Liver (tissue), 9 donors: ENCODE data around the gene COMMD1. TPM values are rescaled to one million over a fixed set of nuclear protein-coding genes. Genes with fewer than 3 reads are reported as not detected.

ENCODE experiments used
- DNase-seq: peaks from one replicate; pipeline ENCODE4 v3.0.0-alpha.2; 2017; ENCODE audit warnings: low spot score
- H3K27ac ChIP-seq, 2 donors: one replicate each; pipeline ENCODE4 v1.7.0; 2013; ENCODE audit warnings: inconsistent platforms in 2 of 2, low read length in 2 of 2, control low read depth in 1 of 2, low read depth in 1 of 2, mild to moderate bottlenecking in 1 of 2
- H3K27me3 ChIP-seq, 4 donors: one replicate each; pipeline versions ENCODE4 v1.6.1 to v1.7.0; 2013; ENCODE audit warnings: low read length in 3 of 4, inconsistent platforms in 1 of 4, mild to moderate bottlenecking in 1 of 4, moderate library complexity in 1 of 4; ENCODE audit not compliant: control insufficient read depth in 4 of 4, insufficient read depth in 4 of 4
- H3K36me3 ChIP-seq, 4 donors: one replicate each; pipeline versions ENCODE4 v1.6.1 to v1.7.0; 2013; ENCODE audit warnings: low read length in 3 of 4, mild to moderate bottlenecking in 3 of 4, low read depth in 1 of 4, moderate library complexity in 1 of 4; ENCODE audit not compliant: control insufficient read depth in 4 of 4, insufficient read depth in 3 of 4
- H3K4me1 ChIP-seq, 4 donors: one replicate each; pipeline versions ENCODE4 v1.6.1 to v1.7.0; 2013; ENCODE audit warnings: low read length in 3 of 4, mild to moderate bottlenecking in 3 of 4, moderate library complexity in 1 of 4; ENCODE audit not compliant: control insufficient read depth in 4 of 4, insufficient read depth in 4 of 4
- H3K4me3 ChIP-seq, 3 donors: one replicate each; pipeline versions ENCODE4 v1.6.1 to v1.7.0; 2013; ENCODE audit warnings: low read length in 3 of 3, control low read depth in 1 of 3, low read depth in 1 of 3, mild to moderate bottlenecking in 1 of 3
- H3K9ac ChIP-seq, 2 donors: one replicate each; pipeline ENCODE4 v1.7.0; 2013; ENCODE audit warnings: low read length in 2 of 2, mild to moderate bottlenecking in 2 of 2, moderate library complexity in 2 of 2, control low read depth in 1 of 2, low read depth in 1 of 2
- H3K9me3 ChIP-seq, 4 donors: one replicate each; pipeline versions ENCODE4 v1.6.1 to v1.7.0; 2013; ENCODE audit warnings: low read length in 3 of 4; ENCODE audit not compliant: control insufficient read depth in 4 of 4
- EGR1 ChIP-seq, 2 donors: IDR thresholded peaks; 2 replicates each; pipeline ENCODE4 v1.6.1; 2016 to 2018; ENCODE audit warnings: antibody characterized with exemption in 2 of 2, low read depth in 2 of 2
- FOXA1 ChIP-seq: IDR thresholded peaks from 2 replicates; pipeline ENCODE4 v1.6.1; 2016; ENCODE audit warnings: antibody characterized with exemption
- FOXA2 ChIP-seq: IDR thresholded peaks from 2 replicates; pipeline ENCODE4 v1.6.1; 2016; ENCODE audit warnings: antibody characterized with exemption
- GABPA ChIP-seq, 2 donors: IDR thresholded peaks in 1 of 2; conservative IDR thresholded peaks in 1 of 2; 2 replicates each; pipeline ENCODE4 v1.6.1; 2016; ENCODE audit warnings: antibody characterized with exemption in 2 of 2, mild to moderate bottlenecking in 1 of 2, moderate library complexity in 1 of 2
- HNF4A ChIP-seq, 2 donors: conservative IDR thresholded peaks; 2 replicates each; pipeline ENCODE4 v1.6.1; 2016; ENCODE audit warnings: antibody characterized with exemption in 2 of 2, mild to moderate bottlenecking in 2 of 2
- NR2F2 ChIP-seq: IDR thresholded peaks from 2 replicates; pipeline ENCODE4 v1.6.1; 2016; ENCODE audit warnings: antibody characterized with exemption
- RAD21 ChIP-seq, 2 donors: IDR thresholded peaks; 2 replicates each; pipeline ENCODE4 v1.6.1; 2016; ENCODE audit warnings: antibody characterized with exemption in 2 of 2, mild to moderate bottlenecking in 2 of 2
- REST ChIP-seq: IDR thresholded peaks from 2 replicates; pipeline ENCODE4 v1.6.1; 2016; ENCODE audit warnings: antibody characterized with exemption, mild to moderate bottlenecking
- TAF1 ChIP-seq: conservative IDR thresholded peaks from 2 replicates; pipeline ENCODE4 v1.6.1; 2016; ENCODE audit warnings: antibody characterized with exemption, mild to moderate bottlenecking
- YY1 ChIP-seq: IDR thresholded peaks from 2 replicates; pipeline ENCODE4 v1.6.1; 2016; ENCODE audit warnings: antibody characterized with exemption, mild to moderate bottlenecking
- WGBS: extraction: QIAGEN DNeasy Blood & Tissue Kit; methylation state at CpG from one replicate; pipeline ENCODE4 v1.1.7; 2013; 5-methylcytosine and 5-hydroxymethylcytosine counted together
- polyA plus RNA-seq, 2 donors: library from polyadenylated mRNA; stranded (reverse) in 1 of 2; unstranded in 1 of 2; fragments of 200-250 nt in 1 of 2; fragments of >200 nt in 1 of 2; fragmentation: Nextera tagmentation in 1 of 2; extraction: Ambion mirVana in 1 of 2; gene quantifications; one replicate each; pipeline versions ENCODE4 v1.2.1 to v1.2.3, GENCODE V29; 2013 to 2015
- total RNA-seq, 2 donors: library from RNA; depleted of rRNA; stranded (reverse); fragments of >200 nt; gene quantifications; one replicate each; pipeline ENCODE4 v1.2.3, GENCODE V29; 2014
- TF ChIP-seq, protein P1 (sequence below): IDR thresholded peaks from 2 replicates; pipeline ENCODE4 v1.6.1; 2016; ENCODE audit warnings: antibody characterized with exemption
- TF ChIP-seq, protein P2 (sequence below): fragments of 150-350 bp; IDR thresholded peaks from 2 replicates; pipeline ENCODE4 v1.5.1; 2017; ENCODE audit warnings: improper control_type of control experiment, low read depth, low read length; ENCODE audit not compliant: missing input control
- donor health status: healthy.
- donor health status: healthy.
- donor health status: healthy.
- donor health status: healthy.
- donor health status: healthy.

COMMD1 gene
- total and polyA plus RNA-seq, 4 donors = 17.4 to 47.9 (median 20.7) TPM

GRCh38 chr2:61994531-61994930, 89.1 kb downstream of the COMMD1 start:
- Histone ChIP-seq H3K9me3 (no peaks in the 10 kb centered on the region), H3K36me3 (no peaks in the 10 kb centered on the region), H3K9ac (no peak overlapping the region), H3K27ac (no peak overlapping the region), H3K4me1 (peaks cover 0 to 2% (median 0%) of the 10 kb centered on the region in 4 donors), H3K27me3 (no peaks in the 10 kb centered on the region), H3K4me3 (no peak overlapping the region)
- 93% methylated on average over 1 of the region's 1 CpG for WGBS
- TF ChIP-seq TAF1 (no peak), FOXA2 (no peak), YY1 (no peak), NR2F2 (no peak), FOXA1 (no peak), RAD21 (IDR thresholded peaks at IDR 0.05) (no peak), REST (no peak), HNF4A (conservative IDR thresholded peaks at IDR 0.05) (no peak), GABPA (IDR thresholded peaks at IDR 0.05 in 1 of 2, conservative IDR thresholded peaks at IDR 0.05 in 1 of 2) (no peak), EGR1 (IDR thresholded peaks at IDR 0.05; ENCODE audit: low read depth in 2 of 2) (no peak)
- TF ChIP-seq, protein P1, sequence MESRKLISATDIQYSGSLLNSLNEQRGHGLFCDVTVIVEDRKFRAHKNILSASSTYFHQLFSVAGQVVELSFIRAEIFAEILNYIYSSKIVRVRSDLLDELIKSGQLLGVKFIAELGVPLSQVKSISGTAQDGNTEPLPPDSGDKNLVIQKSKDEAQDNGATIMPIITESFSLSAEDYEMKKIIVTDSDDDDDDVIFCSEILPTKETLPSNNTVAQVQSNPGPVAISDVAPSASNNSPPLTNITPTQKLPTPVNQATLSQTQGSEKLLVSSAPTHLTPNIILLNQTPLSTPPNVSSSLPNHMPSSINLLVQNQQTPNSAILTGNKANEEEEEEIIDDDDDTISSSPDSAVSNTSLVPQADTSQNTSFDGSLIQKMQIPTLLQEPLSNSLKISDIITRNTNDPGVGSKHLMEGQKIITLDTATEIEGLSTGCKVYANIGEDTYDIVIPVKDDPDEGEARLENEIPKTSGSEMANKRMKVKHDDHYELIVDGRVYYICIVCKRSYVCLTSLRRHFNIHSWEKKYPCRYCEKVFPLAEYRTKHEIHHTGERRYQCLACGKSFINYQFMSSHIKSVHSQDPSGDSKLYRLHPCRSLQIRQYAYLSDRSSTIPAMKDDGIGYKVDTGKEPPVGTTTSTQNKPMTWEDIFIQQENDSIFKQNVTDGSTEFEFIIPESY = no peak
- TF ChIP-seq, protein P2, sequence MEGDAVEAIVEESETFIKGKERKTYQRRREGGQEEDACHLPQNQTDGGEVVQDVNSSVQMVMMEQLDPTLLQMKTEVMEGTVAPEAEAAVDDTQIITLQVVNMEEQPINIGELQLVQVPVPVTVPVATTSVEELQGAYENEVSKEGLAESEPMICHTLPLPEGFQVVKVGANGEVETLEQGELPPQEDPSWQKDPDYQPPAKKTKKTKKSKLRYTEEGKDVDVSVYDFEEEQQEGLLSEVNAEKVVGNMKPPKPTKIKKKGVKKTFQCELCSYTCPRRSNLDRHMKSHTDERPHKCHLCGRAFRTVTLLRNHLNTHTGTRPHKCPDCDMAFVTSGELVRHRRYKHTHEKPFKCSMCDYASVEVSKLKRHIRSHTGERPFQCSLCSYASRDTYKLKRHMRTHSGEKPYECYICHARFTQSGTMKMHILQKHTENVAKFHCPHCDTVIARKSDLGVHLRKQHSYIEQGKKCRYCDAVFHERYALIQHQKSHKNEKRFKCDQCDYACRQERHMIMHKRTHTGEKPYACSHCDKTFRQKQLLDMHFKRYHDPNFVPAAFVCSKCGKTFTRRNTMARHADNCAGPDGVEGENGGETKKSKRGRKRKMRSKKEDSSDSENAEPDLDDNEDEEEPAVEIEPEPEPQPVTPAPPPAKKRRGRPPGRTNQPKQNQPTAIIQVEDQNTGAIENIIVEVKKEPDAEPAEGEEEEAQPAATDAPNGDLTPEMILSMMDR = no peak
- DNase-seq = no peak

DNA sequence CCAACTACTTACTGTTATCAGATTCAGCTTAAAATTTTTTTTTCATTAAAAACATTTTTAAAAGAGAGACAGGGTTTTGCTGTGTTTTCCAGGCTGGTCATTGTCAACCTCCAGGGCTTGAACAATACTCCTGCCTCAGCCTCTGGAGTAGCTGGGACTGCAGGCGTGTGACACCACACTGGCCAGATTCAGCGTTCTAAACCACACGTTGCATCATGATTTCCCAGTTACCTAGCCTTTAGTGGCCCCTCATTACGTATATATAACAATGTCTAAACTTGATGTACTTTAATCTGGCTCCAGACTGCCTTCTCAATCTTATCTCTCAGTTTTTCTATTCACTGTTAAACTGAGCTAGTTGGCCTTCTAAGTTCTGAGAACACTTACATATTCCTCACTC, 89.6 kb downstream of the COMMD1 start:
- Histone ChIP-seq H3K27me3 (no peaks in the 10 kb centered on the region), H3K9me3 (no peaks in the 10 kb centered on the region), H3K36me3 (no peaks in the 10 kb centered on the region), H3K9ac (no peak overlapping the region), H3K27ac (no peak overlapping the region), H3K4me1 (no peaks in the 10 kb centered on the region), H3K4me3 (no peak overlapping the region)
- no peak for DNase-seq
- WGBS = 83% methylated on average over 4 of the region's 4 CpGs
- TF ChIP-seq NR2F2 (no peak), REST (no peak)
